GM10266 (cell line): Measurements from ENCODE around the gene MAN2B1.
"Not testable (repeated sequence)": the region's sequence is repeated elsewhere in the genome, so short reads cannot be mapped to it uniquely, and the experiment has no call there.

Experiments used
- DNase-seq: peaks from one replicate; pipeline ENCODE4 v3.0.0; 2012; ENCODE audit errors: extremely low spot score
- CTCF ChIP-seq: IDR thresholded peaks from 2 replicates; pipeline ENCODE4 v1.5.1; 2012; ENCODE audit warnings: mild to moderate bottlenecking, low read depth; ENCODE audit not compliant: control insufficient read depth, insufficient read depth; ENCODE audit errors: missing control alignments

Gene MAN2B1

GRCh38 chr19:12629215-12629614 is 37.3 kb downstream of the MAN2B1 start:
- no peak for DNase-seq
- no peak for TF ChIP-seq CTCF

DNA sequence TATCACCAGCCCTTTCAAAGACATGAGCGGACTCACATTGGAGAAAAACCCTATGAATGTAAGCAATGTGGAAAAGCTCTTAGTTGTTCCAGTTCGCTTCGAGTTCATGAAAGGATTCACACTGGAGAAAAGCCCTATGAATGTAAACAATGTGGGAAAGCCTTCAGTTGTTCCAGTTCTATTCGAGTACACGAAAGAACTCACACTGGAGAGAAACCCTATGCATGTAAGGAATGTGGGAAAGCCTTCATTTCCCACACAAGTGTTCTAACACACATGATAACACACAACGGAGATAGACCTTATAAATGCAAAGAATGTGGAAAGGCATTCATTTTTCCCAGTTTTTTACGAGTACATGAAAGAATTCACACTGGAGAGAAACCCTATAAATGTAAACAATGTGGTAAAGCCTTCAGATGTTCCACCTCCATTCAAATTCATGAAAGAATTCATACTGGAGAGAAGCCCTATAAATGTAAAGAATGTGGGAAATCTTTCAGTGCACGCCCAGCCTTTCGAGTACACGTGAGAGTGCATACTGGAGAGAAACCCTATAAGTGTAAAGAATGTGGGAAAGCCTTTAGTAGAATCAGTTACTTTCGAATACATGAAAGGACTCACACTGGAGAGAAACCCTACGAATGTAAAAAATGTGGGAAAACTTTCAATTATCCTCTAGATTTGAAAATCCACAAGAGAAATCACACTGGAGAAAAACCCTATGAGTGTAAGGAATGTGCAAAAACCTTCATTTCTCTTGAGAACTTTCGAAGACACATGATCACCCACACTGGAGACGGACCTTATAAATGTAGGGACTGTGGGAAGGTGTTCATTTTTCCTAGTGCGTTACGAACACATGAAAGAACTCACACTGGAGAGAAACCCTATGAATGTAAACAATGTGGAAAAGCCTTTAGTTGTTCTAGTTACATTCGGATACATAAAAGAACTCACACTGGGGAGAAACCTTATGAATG is 38.2 kb downstream of the MAN2B1 start:
- no peak for DNase-seq

GRCh38 chr19:12626958-12627357 is 39.6 kb downstream of the MAN2B1 start:
- TF ChIP-seq CTCF = no peak
- DNase-seq = no peak

More for the DNA sequence above, 38.2 kb downstream of the MAN2B1 start:
- TF ChIP-seq CTCF = no peak

GRCh38 chr19:12623361-12624031 is 43.0 kb downstream of the MAN2B1 start:
- no peak for DNase-seq
- no peak for TF ChIP-seq CTCF

- DNase-seq = not testable (repeated sequence)
Observed at GRCh38 chr19:12621253-12622024, 45.1 kb downstream of the MAN2B1 start.

- no peak for DNase-seq
- no peak for TF ChIP-seq CTCF
Observed at GRCh38 chr19:12617646-12618045, 48.9 kb downstream of the MAN2B1 start.

GRCh38 chr19:12611361-12611699 is 55.2 kb downstream of the MAN2B1 start:
- no peak for DNase-seq
- TF ChIP-seq CTCF = no peak
